Astrocyte (in vitro differentiated cells and primary cell): ENCODE measurements around the gene ATXN1. TPM values are rescaled to one million over a fixed set of nuclear protein-coding genes. Genes with fewer than 3 reads are reported as not detected.

Experiments
- DNase-seq: peaks from one replicate; pipeline ENCODE4 v3.0.0-alpha.2; 2010; ENCODE audit warnings: low read depth
- FAIRE-seq: peaks from 2 replicates; lab custom pipeline; 2011; peaks lifted over from hg19 to GRCh38; lab: Jason Lieb, UNC
- H2AFZ ChIP-seq: 2 replicates; pipeline ENCODE4 v1.6.0; 2012; ENCODE audit warnings: low read depth, low read length, inconsistent platforms
- H3K27ac ChIP-seq: 2 replicates; pipeline ENCODE4 v1.5.1; 2011; ENCODE audit warnings: low read depth, low read length, inconsistent platforms
- H3K27me3 ChIP-seq: 2 replicates; pipeline ENCODE4 v1.6.0; 2011; ENCODE audit warnings: low read length, inconsistent platforms; ENCODE audit not compliant: insufficient read depth
- H3K36me3 ChIP-seq: 2 replicates; pipeline ENCODE4 v1.5.1; 2011; ENCODE audit warnings: low read length, inconsistent platforms; ENCODE audit not compliant: insufficient read depth
- H3K4me1 ChIP-seq: 2 replicates; pipeline ENCODE4 v1.5.1; 2011; ENCODE audit warnings: low read length, inconsistent platforms; ENCODE audit not compliant: insufficient read depth
- H3K4me2 ChIP-seq: 2 replicates; pipeline ENCODE4 v1.6.0; 2012; ENCODE audit warnings: low read length, inconsistent platforms
- H3K4me3 ChIP-seq: 2 replicates; pipeline ENCODE4 v1.5.1; 2011; ENCODE audit warnings: low read depth, mild to moderate bottlenecking, low read length, inconsistent platforms; ENCODE audit not compliant: insufficient read depth
- H3K79me2 ChIP-seq: 2 replicates; pipeline ENCODE4 v1.6.0; 2012; ENCODE audit warnings: mild to moderate bottlenecking, low read length, inconsistent platforms; ENCODE audit not compliant: insufficient read depth
- H3K9ac ChIP-seq: 2 replicates; pipeline ENCODE4 v1.6.0; 2012; ENCODE audit warnings: mild to moderate bottlenecking, low read length, inconsistent platforms
- H3K9me3 ChIP-seq: 2 replicates; pipeline ENCODE4 v1.5.1; 2012; ENCODE audit warnings: low read depth, mild to moderate bottlenecking, low read length, inconsistent platforms; ENCODE audit not compliant: insufficient read depth
- H4K20me1 ChIP-seq: 2 replicates; pipeline ENCODE4 v1.6.0; 2012; ENCODE audit warnings: low read length, inconsistent platforms; ENCODE audit not compliant: insufficient read depth
- H3K27ac Mint-ChIP-seq: one replicate; pipeline ENCODE4 v1.8.0; 2021; ENCODE audit warnings: mild to moderate bottlenecking, mixed read lengths; ENCODE audit not compliant: unreplicated experiment
- H3K27me3 Mint-ChIP-seq: one replicate; pipeline ENCODE4 v1.8.0; 2021; ENCODE audit warnings: low read depth, mixed read lengths; ENCODE audit not compliant: unreplicated experiment
- H3K36me3 Mint-ChIP-seq: one replicate; pipeline ENCODE4 v1.8.0; 2021; ENCODE audit warnings: low read depth, mixed read lengths; ENCODE audit not compliant: unreplicated experiment
- H3K4me1 Mint-ChIP-seq: one replicate; pipeline ENCODE4 v1.8.0; 2021; ENCODE audit warnings: low read depth, mixed read lengths; ENCODE audit not compliant: unreplicated experiment
- H3K4me3 Mint-ChIP-seq: one replicate; pipeline ENCODE4 v1.8.0; 2021; ENCODE audit warnings: mild to moderate bottlenecking, moderate library complexity, mixed read lengths; ENCODE audit not compliant: unreplicated experiment
- H3K9me3 Mint-ChIP-seq: one replicate; pipeline ENCODE4 v1.8.0; 2021; ENCODE audit warnings: mild to moderate bottlenecking, mixed read lengths; ENCODE audit not compliant: unreplicated experiment
- EZH2 ChIP-seq: IDR thresholded peaks from 2 replicates; pipeline ENCODE4 v1.6.1; 2012; ENCODE audit warnings: mild to moderate bottlenecking, low read length, inconsistent platforms; ENCODE audit not compliant: insufficient read depth
- total RNA-seq: library from RNA; stranded (reverse); gene quantifications from 2 replicates; pipeline ENCODE4 v1.2.1, GENCODE V29; 2021
- TF ChIP-seq, protein P1 (sequence below): IDR thresholded peaks from 2 replicates; pipeline ENCODE4 v1.5.1; 2011; ENCODE audit warnings: low read depth, mild to moderate bottlenecking, inconsistent platforms, low read length, moderate library complexity; ENCODE audit not compliant: insufficient read depth

Gene ATXN1
- total RNA-seq, 1 donor from 2014 or later: 70.9 TPM

DNA sequence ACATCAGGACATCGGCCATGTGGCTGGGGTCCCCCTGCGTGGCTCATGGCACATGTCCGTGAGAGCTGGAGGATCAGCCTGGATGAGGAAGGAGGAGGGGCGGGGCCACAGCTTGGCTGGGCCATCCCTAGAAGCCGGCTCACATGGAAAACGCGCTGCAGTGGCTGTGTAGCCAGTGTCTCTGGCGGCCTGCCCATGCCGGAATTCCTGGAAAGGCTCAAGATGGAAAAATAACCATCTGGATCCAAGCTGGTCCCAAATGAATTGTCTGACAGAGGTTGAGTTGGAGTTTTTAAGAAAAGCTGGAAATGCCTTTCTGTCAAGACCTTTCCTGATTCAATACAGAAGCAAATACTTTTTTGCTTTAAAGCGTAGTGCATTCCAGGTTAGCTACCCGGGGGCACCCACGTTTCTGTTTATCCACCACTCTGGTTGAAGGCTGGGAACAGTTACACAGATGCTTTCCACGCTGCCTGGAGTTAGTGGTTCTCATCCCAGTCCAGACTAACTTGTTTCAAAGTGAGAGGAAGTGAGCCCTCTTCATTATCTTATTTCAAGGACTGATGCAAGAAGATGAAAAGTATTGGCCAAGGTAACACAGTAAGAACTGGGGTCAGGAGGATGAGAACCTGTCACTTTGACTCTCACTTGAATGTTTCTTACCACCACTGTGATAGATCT lies 423.8 kb downstream of the ATXN1 start:
- no peaks in the 10 kb centered on the region for H3K36me3 ChIP-seq
- no peaks in the 10 kb centered on the region for H3K27me3 ChIP-seq
- peaks cover 9% of the 10 kb centered on the region for H3K36me3 Mint-ChIP-seq
- peak overlapping the region; percentile 7 for H3K9ac ChIP-seq
- H3K4me1 Mint-ChIP-seq: peaks cover 58% of the 10 kb centered on the region
- FAIRE-seq (peak; percentile 74), DNase-seq (peak; percentile 90)
- peak overlapping the region; percentile 82 for H3K27ac ChIP-seq
- H3K27ac Mint-ChIP-seq: peak overlapping the region; percentile 54
- H3K4me2 ChIP-seq: peak overlapping the region; percentile 49
- H3K4me1 ChIP-seq: peaks cover 49% of the 10 kb centered on the region
- no peaks in the 10 kb centered on the region for H3K9me3 ChIP-seq
- no peak overlapping the region for H3K4me3 ChIP-seq
- no peak overlapping the region for H2AFZ ChIP-seq
- H3K27me3 Mint-ChIP-seq: no peaks in the 10 kb centered on the region
- no peak overlapping the region for H3K4me3 Mint-ChIP-seq
- TF ChIP-seq, protein P1, sequence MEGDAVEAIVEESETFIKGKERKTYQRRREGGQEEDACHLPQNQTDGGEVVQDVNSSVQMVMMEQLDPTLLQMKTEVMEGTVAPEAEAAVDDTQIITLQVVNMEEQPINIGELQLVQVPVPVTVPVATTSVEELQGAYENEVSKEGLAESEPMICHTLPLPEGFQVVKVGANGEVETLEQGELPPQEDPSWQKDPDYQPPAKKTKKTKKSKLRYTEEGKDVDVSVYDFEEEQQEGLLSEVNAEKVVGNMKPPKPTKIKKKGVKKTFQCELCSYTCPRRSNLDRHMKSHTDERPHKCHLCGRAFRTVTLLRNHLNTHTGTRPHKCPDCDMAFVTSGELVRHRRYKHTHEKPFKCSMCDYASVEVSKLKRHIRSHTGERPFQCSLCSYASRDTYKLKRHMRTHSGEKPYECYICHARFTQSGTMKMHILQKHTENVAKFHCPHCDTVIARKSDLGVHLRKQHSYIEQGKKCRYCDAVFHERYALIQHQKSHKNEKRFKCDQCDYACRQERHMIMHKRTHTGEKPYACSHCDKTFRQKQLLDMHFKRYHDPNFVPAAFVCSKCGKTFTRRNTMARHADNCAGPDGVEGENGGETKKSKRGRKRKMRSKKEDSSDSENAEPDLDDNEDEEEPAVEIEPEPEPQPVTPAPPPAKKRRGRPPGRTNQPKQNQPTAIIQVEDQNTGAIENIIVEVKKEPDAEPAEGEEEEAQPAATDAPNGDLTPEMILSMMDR: no peak
- no peak for TF ChIP-seq EZH2
- H3K79me2 ChIP-seq: peaks cover 3% of the 10 kb centered on the region
- no peaks in the 10 kb centered on the region for H4K20me1 ChIP-seq
- H3K9me3 Mint-ChIP-seq: no peaks in the 10 kb centered on the region

DNA sequence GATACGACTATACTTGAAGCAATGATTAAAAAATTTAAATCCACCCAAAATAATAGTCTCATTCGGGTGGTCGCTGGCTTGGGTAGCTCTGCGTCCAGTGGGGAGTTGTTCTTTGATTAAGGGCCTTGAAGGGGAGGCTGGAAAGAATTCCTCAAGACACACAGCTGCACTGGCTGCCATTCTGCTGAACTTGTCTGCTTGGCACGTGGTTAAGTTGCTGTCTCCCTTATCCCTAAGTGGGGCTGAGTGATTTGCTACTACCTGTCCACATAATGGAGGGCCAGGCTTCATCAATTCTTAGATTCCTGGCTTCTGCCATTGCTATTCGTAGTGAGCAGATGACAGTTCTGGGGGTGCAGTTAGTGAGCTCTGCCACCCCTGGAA lies 424.4 kb downstream of the ATXN1 start:
- Histone ChIP-seq H3K4me3 (no peak overlapping the region), H3K9me3 (no peaks in the 10 kb centered on the region), H3K36me3 (no peaks in the 10 kb centered on the region), H3K79me2 (peaks cover 3% of the 10 kb centered on the region), H4K20me1 (peaks cover under 1% of the 10 kb centered on the region), H3K27ac (peak overlapping the region; percentile 34), H2AFZ (no peak overlapping the region), H3K4me1 (peaks cover 51% of the 10 kb centered on the region), H3K9ac (peak overlapping the region; percentile 7), H3K4me2 (peak overlapping the region; percentile 49), H3K27me3 (no peaks in the 10 kb centered on the region)
- FAIRE-seq (no peak), DNase-seq (no peak)
- H3K4me1 Mint-ChIP-seq: peaks cover 56% of the 10 kb centered on the region
- no peak for TF ChIP-seq EZH2
- TF ChIP-seq, protein P1: no peak
- H3K9me3 Mint-ChIP-seq: no peaks in the 10 kb centered on the region
- H3K4me3 Mint-ChIP-seq: no peak overlapping the region
- H3K27ac Mint-ChIP-seq: peak overlapping the region; percentile 13
- peaks cover 9% of the 10 kb centered on the region for H3K36me3 Mint-ChIP-seq
- H3K27me3 Mint-ChIP-seq: no peaks in the 10 kb centered on the region
